ENCODE results near the gene KNDC1.

KNDC1 gene

GRCh38 chr10:133131734-133132472, 28.1 kb upstream of the KNDC1 start:
- Histone ChIP-seq H3K9ac (ENCODE audit: low read length) (no peak overlapping the region), H3K36me3 (ENCODE audit: control insufficient read depth, insufficient read depth, low read length) (no peaks in the 10 kb centered on the region), H3K4ac (ENCODE audit: low read depth, low read length) (no peak overlapping the region), H4K5ac (ENCODE audit: low read length) (no peak overlapping the region), H3K27ac (ENCODE audit: low read depth, low read length) (no peak overlapping the region), H2BK5ac (ENCODE audit: low read length) (no peak overlapping the region), H2BK15ac (replicated peaks; ENCODE audit: low read depth) (no peak overlapping the region), H3K4me1 (ENCODE audit: control insufficient read depth, low read depth, low read length) (no peaks in the 10 kb centered on the region), H2BK120ac (ENCODE audit: low read depth, low read length) (no peak overlapping the region), H3K79me1 (ENCODE audit: low read length) (no peaks in the 10 kb centered on the region), H3K23ac (ENCODE audit: low read length) (no peak overlapping the region), H2AK5ac (ENCODE audit: low read length) (no peak overlapping the region), H3K79me2 (ENCODE audit: control insufficient read depth, insufficient read depth, low read length) (no peaks in the 10 kb centered on the region), H3K18ac (ENCODE audit: low read length) (no peak overlapping the region), H3K56ac (ENCODE audit: low read length) (no peak overlapping the region), H3K27me3 (ENCODE audit: insufficient read depth, low read length, poor library complexity) (no peaks in the 10 kb centered on the region), H3K4me3 (ENCODE audit: low read length) (no peak overlapping the region), H4K8ac (ENCODE audit: low read depth, low read length) (no peak overlapping the region), H3K4me2 (ENCODE audit: low read length) (no peak overlapping the region)
- no peak for DNase-seq
- no CpG with 5 or more reads among the region's 41 CpGs for WGBS (ENCODE audit: extremely low coverage, insufficient coverage, low lambda C conversion rate)

GRCh38 chr10:133132473-133133291, 27.3 kb upstream of the KNDC1 start:
- H3K79me1 ChIP-seq (ENCODE audit: low read length) = no peaks in the 10 kb centered on the region
- no peaks in the 10 kb centered on the region for H3K4me1 ChIP-seq (ENCODE audit: control insufficient read depth, low read depth, low read length)
- H2BK120ac ChIP-seq (ENCODE audit: low read depth, low read length) = no peak overlapping the region
- WGBS (ENCODE audit: extremely low coverage, insufficient coverage, low lambda C conversion rate) = no CpG with 5 or more reads among the region's 26 CpGs
- H3K27me3 ChIP-seq (ENCODE audit: insufficient read depth, low read length, poor library complexity) = no peaks in the 10 kb centered on the region
- H3K27ac ChIP-seq (ENCODE audit: low read depth, low read length) = no peak overlapping the region
- H3K18ac ChIP-seq (ENCODE audit: low read length) = no peak overlapping the region
- H2BK15ac ChIP-seq (replicated peaks; ENCODE audit: low read depth) = no peak overlapping the region
- no peak overlapping the region for H3K4me3 ChIP-seq (ENCODE audit: low read length)
- no peak overlapping the region for H3K9ac ChIP-seq (ENCODE audit: low read length)
- no peak overlapping the region for H2BK5ac ChIP-seq (ENCODE audit: low read length)
- no peak overlapping the region for H4K5ac ChIP-seq (ENCODE audit: low read length)
- H3K79me2 ChIP-seq (ENCODE audit: control insufficient read depth, insufficient read depth, low read length) = no peaks in the 10 kb centered on the region
- no peak overlapping the region for H3K4ac ChIP-seq (ENCODE audit: low read depth, low read length)
- no peak overlapping the region for H3K56ac ChIP-seq (ENCODE audit: low read length)
- H3K4me2 ChIP-seq (ENCODE audit: low read length) = no peak overlapping the region
- H2AK5ac ChIP-seq (ENCODE audit: low read length) = no peak overlapping the region
- no peak overlapping the region for H3K23ac ChIP-seq (ENCODE audit: low read length)
- H3K36me3 ChIP-seq (ENCODE audit: control insufficient read depth, insufficient read depth, low read length) = no peaks in the 10 kb centered on the region
- DNase-seq = no peak
- H4K8ac ChIP-seq (ENCODE audit: low read depth, low read length) = no peak overlapping the region

GRCh38 chr10:133133471-133134231, 26.4 kb upstream of the KNDC1 start:
- no peak overlapping the region for H3K4me3 ChIP-seq (ENCODE audit: low read length)
- H3K4me1 ChIP-seq (ENCODE audit: control insufficient read depth, low read depth, low read length) = no peaks in the 10 kb centered on the region
- H3K79me1 ChIP-seq (ENCODE audit: low read length) = no peaks in the 10 kb centered on the region
- H2BK120ac ChIP-seq (ENCODE audit: low read depth, low read length) = no peak overlapping the region
- no peak overlapping the region for H3K23ac ChIP-seq (ENCODE audit: low read length)
- H2AK5ac ChIP-seq (ENCODE audit: low read length) = no peak overlapping the region
- H3K18ac ChIP-seq (ENCODE audit: low read length) = no peak overlapping the region
- H3K4me2 ChIP-seq (ENCODE audit: low read length) = no peak overlapping the region
- H3K79me2 ChIP-seq (ENCODE audit: control insufficient read depth, insufficient read depth, low read length) = no peaks in the 10 kb centered on the region
- H4K8ac ChIP-seq (ENCODE audit: low read depth, low read length) = no peak overlapping the region
- no peak overlapping the region for H3K27ac ChIP-seq (ENCODE audit: low read depth, low read length)
- H2BK15ac ChIP-seq (replicated peaks; ENCODE audit: low read depth) = no peak overlapping the region
- no peaks in the 10 kb centered on the region for H3K36me3 ChIP-seq (ENCODE audit: control insufficient read depth, insufficient read depth, low read length)
- H3K27me3 ChIP-seq (ENCODE audit: insufficient read depth, low read length, poor library complexity) = no peaks in the 10 kb centered on the region
- H3K56ac ChIP-seq (ENCODE audit: low read length) = no peak overlapping the region
- no CpG with 5 or more reads among the region's 20 CpGs for WGBS (ENCODE audit: extremely low coverage, insufficient coverage, low lambda C conversion rate)
- H4K5ac ChIP-seq (ENCODE audit: low read length) = no peak overlapping the region
- no peak overlapping the region for H3K9ac ChIP-seq (ENCODE audit: low read length)
- no peak for DNase-seq
- no peak overlapping the region for H3K4ac ChIP-seq (ENCODE audit: low read depth, low read length)
- no peak overlapping the region for H2BK5ac ChIP-seq (ENCODE audit: low read length)

- H3K79me2 ChIP-seq (ENCODE audit: control insufficient read depth, insufficient read depth, low read length) = no peaks in the 10 kb centered on the region
- H3K4me1 ChIP-seq (ENCODE audit: control insufficient read depth, low read depth, low read length) = no peaks in the 10 kb centered on the region
- no peak overlapping the region for H2BK120ac ChIP-seq (ENCODE audit: low read depth, low read length)
- no peak overlapping the region for H4K8ac ChIP-seq (ENCODE audit: low read depth, low read length)
- no peaks in the 10 kb centered on the region for H3K79me1 ChIP-seq (ENCODE audit: low read length)
- no peak overlapping the region for H4K5ac ChIP-seq (ENCODE audit: low read length)
- no peak overlapping the region for H3K4me3 ChIP-seq (ENCODE audit: low read length)
- no peaks in the 10 kb centered on the region for H3K36me3 ChIP-seq (ENCODE audit: control insufficient read depth, insufficient read depth, low read length)
- H2BK15ac ChIP-seq (replicated peaks; ENCODE audit: low read depth) = no peak overlapping the region
- no peak overlapping the region for H3K4ac ChIP-seq (ENCODE audit: low read depth, low read length)
- DNase-seq = no peak
- no peak overlapping the region for H3K18ac ChIP-seq (ENCODE audit: low read length)
- H2BK5ac ChIP-seq (ENCODE audit: low read length) = no peak overlapping the region
- no peaks in the 10 kb centered on the region for H3K27me3 ChIP-seq (ENCODE audit: insufficient read depth, low read length, poor library complexity)
- H3K23ac ChIP-seq (ENCODE audit: low read length) = no peak overlapping the region
- no peak overlapping the region for H3K56ac ChIP-seq (ENCODE audit: low read length)
- no peak overlapping the region for H3K9ac ChIP-seq (ENCODE audit: low read length)
- no peak overlapping the region for H2AK5ac ChIP-seq (ENCODE audit: low read length)
- WGBS (ENCODE audit: extremely low coverage, insufficient coverage, low lambda C conversion rate) = no CpG with 5 or more reads among the region's 20 CpGs
- H3K27ac ChIP-seq (ENCODE audit: low read depth, low read length) = no peak overlapping the region
- no peak overlapping the region for H3K4me2 ChIP-seq (ENCODE audit: low read length)
These were observed 25.5 kb upstream of the KNDC1 start for GRCh38 chr10:133134411-133135115.

GRCh38 chr10:133135116-133135465, 24.9 kb upstream of the KNDC1 start:
- H3K23ac ChIP-seq (ENCODE audit: low read length) = no peak overlapping the region
- no peak overlapping the region for H3K4ac ChIP-seq (ENCODE audit: low read depth, low read length)
- no peak overlapping the region for H3K4me2 ChIP-seq (ENCODE audit: low read length)
- H3K27me3 ChIP-seq (ENCODE audit: insufficient read depth, low read length, poor library complexity) = no peaks in the 10 kb centered on the region
- no peak overlapping the region for H2BK120ac ChIP-seq (ENCODE audit: low read depth, low read length)
- H3K18ac ChIP-seq (ENCODE audit: low read length) = no peak overlapping the region
- H4K8ac ChIP-seq (ENCODE audit: low read depth, low read length) = no peak overlapping the region
- no peak overlapping the region for H3K56ac ChIP-seq (ENCODE audit: low read length)
- no peak overlapping the region for H2AK5ac ChIP-seq (ENCODE audit: low read length)
- no peak overlapping the region for H2BK5ac ChIP-seq (ENCODE audit: low read length)
- H3K4me3 ChIP-seq (ENCODE audit: low read length) = no peak overlapping the region
- no peaks in the 10 kb centered on the region for H3K36me3 ChIP-seq (ENCODE audit: control insufficient read depth, insufficient read depth, low read length)
- no peaks in the 10 kb centered on the region for H3K79me1 ChIP-seq (ENCODE audit: low read length)
- H3K9ac ChIP-seq (ENCODE audit: low read length) = no peak overlapping the region
- no peaks in the 10 kb centered on the region for H3K4me1 ChIP-seq (ENCODE audit: control insufficient read depth, low read depth, low read length)
- DNase-seq = no peak
- no peak overlapping the region for H2BK15ac ChIP-seq (replicated peaks; ENCODE audit: low read depth)
- H3K27ac ChIP-seq (ENCODE audit: low read depth, low read length) = no peak overlapping the region
- no CpG with 5 or more reads among the region's 8 CpGs for WGBS (ENCODE audit: extremely low coverage, insufficient coverage, low lambda C conversion rate)
- no peak overlapping the region for H4K5ac ChIP-seq (ENCODE audit: low read length)
- no peaks in the 10 kb centered on the region for H3K79me2 ChIP-seq (ENCODE audit: control insufficient read depth, insufficient read depth, low read length)
